GM12878 (cell line): ENCODE data around the gene ADGRD1. TPM values are rescaled to one million over a fixed set of nuclear protein-coding genes. Genes with fewer than 3 reads are reported as not detected.

Source experiments
- ATAC-seq: fragments of 200-7000 bp; cut with Tn5 transposase; 3 replicates; pipeline ENCODE4 v1.9.1; 2020; ENCODE audit warnings: mild to moderate bottlenecking, moderate library complexity
- BruUV-seq: library from RNA; stranded (reverse); fragments of 400-500 nt; replicated peaks from 2 replicates; lab custom pipeline; 2021; lab: Mats Ljungman, UMichigan
- CTCF ChIA-PET: fragments of 300-600 bp; sonication (Branson Sonifier 250); formaldehyde crosslinking; extraction: SDS; loops from one replicate; lab custom pipeline; 2021; ENCODE audit warnings: inconsistent platforms; lab: Yijun Ruan, JAX
- POLR2A ChIA-PET: fragments of 350-600 bp; formaldehyde crosslinking; extraction: SDS; loops from one replicate; lab custom pipeline; 2021; ENCODE audit warnings: inconsistent platforms; lab: Charles Lee
- RAD21 ChIA-PET: fragments of 300-600 bp; sonication (Branson Sonifier 250); formaldehyde crosslinking; loops from one replicate; lab custom pipeline; 2023; ENCODE audit warnings: antibody characterized with exemption; ENCODE audit not compliant: unreplicated experiment; lab: Charles Lee
- SMC1A ChIA-PET: fragments of 300-600 bp; sonication (Branson Sonifier 250); formaldehyde crosslinking; loops from one replicate; lab custom pipeline; 2023; ENCODE audit not compliant: unreplicated experiment, uncharacterized antibody; lab: Charles Lee
- DNase-seq: peaks from one replicate; pipeline ENCODE4 v3.0.0-alpha.2; 2011; ENCODE audit warnings: low read depth, low spot score
- FAIRE-seq: peaks from 3 replicates; lab custom pipeline; 2011; peaks lifted over from hg19 to GRCh38; lab: Jason Lieb, UNC
- H2AFZ ChIP-seq: 2 replicates; pipeline ENCODE4 v1.6.0; 2011; ENCODE audit warnings: low read depth, low read length, control low read depth; ENCODE audit not compliant: control insufficient read depth
- H3K27ac ChIP-seq: 2 replicates; pipeline ENCODE4 v1.5.1; 2011; ENCODE audit warnings: control low read depth; ENCODE audit not compliant: control insufficient read depth, insufficient read depth
- H3K27me3 ChIP-seq, 2 experiments: replicated peaks in 1 of 2; 2 replicates each; pipeline versions ENCODE4 v1.6.0 to v1.6.1; 2011; ENCODE audit warnings: low read length in 1 of 2; ENCODE audit not compliant: control insufficient read depth in 2 of 2, insufficient read depth in 2 of 2
- H3K36me3 ChIP-seq, 2 experiments: 2 replicates each; pipeline ENCODE4 v1.5.1; 2011; ENCODE audit warnings: low read length in 1 of 2; ENCODE audit not compliant: control insufficient read depth in 2 of 2, insufficient read depth in 2 of 2
- H3K4me1 ChIP-seq: 2 replicates; pipeline ENCODE4 v1.6.1; 2011; ENCODE audit warnings: mild to moderate bottlenecking, low read length, moderate library complexity, mixed read lengths; ENCODE audit not compliant: control insufficient read depth, insufficient read depth
- H3K4me2 ChIP-seq: 2 replicates; pipeline ENCODE4 v1.6.0; 2011; ENCODE audit warnings: control low read depth; ENCODE audit not compliant: control insufficient read depth, insufficient read depth
- H3K4me3 ChIP-seq: fragments of 200-600 bp; sonication (generic); 2 replicates; pipeline ENCODE4 v1.5.1; 2016
- H3K79me2 ChIP-seq: 2 replicates; pipeline ENCODE4 v1.6.0; 2011; ENCODE audit warnings: low read length; ENCODE audit not compliant: control insufficient read depth, insufficient read depth
- H3K9ac ChIP-seq: 2 replicates; pipeline ENCODE4 v1.8.0; 2011; ENCODE audit warnings: low read length, control low read depth, mixed read lengths; ENCODE audit not compliant: control insufficient read depth, insufficient read depth
- H3K9me3 ChIP-seq: replicated peaks from 3 replicates; pipeline ENCODE4 v1.5.1; 2011; ENCODE audit warnings: mild to moderate bottlenecking, low read length; ENCODE audit not compliant: control insufficient read depth, insufficient read depth
- H4K20me1 ChIP-seq: 2 replicates; pipeline ENCODE4 v1.6.0; 2011; ENCODE audit not compliant: control insufficient read depth, insufficient read depth
- CBX3 ChIP-seq: fragments of 200-600 bp; sonication (generic); IDR thresholded peaks from 2 replicates; pipeline ENCODE4 v1.6.1; 2016; ENCODE audit warnings: low read depth, borderline replicate concordance
- ESRRA ChIP-seq: IDR thresholded peaks from 2 replicates; pipeline ENCODE4 v1.6.1; 2012; ENCODE audit warnings: mild to moderate bottlenecking, low read length, improper control_type of control experiment
- ETV6 ChIP-seq, 2 experiments: fragments of 450-650 bp in 1 of 2; IDR thresholded peaks in 1 of 2; conservative IDR thresholded peaks in 1 of 2; 2 replicates each; pipeline ENCODE4 v1.6.1; 2014; ENCODE audit warnings: antibody characterized with exemption in 1 of 2, borderline replicate concordance in 1 of 2, low read depth in 1 of 2, mild to moderate bottlenecking in 1 of 2, moderate library complexity in 1 of 2
- FOXK2 ChIP-seq: fragments of 450-650 bp; IDR thresholded peaks from 2 replicates; pipeline ENCODE4 v1.6.1; 2017; ENCODE audit warnings: mild to moderate bottlenecking, moderate library complexity
- GATAD2B ChIP-seq: fragments of 450-650 bp; conservative IDR thresholded peaks from 2 replicates; pipeline ENCODE4 v1.6.1; 2017; ENCODE audit warnings: low read depth, mild to moderate bottlenecking, moderate library complexity
- HDGF ChIP-seq: fragments of 450-650 bp; IDR thresholded peaks from 2 replicates; pipeline ENCODE4 v1.6.1; 2016; ENCODE audit warnings: antibody characterized with exemption
- IKZF2 ChIP-seq, 2 experiments: fragments of 450-650 bp; IDR thresholded peaks; 2 replicates each; pipeline ENCODE4 v1.6.1; 2017; ENCODE audit warnings: mild to moderate bottlenecking in 2 of 2, moderate library complexity in 2 of 2
- IRF3 ChIP-seq: fragments of 450-650 bp; IDR thresholded peaks from 2 replicates; pipeline ENCODE4 v1.6.1; 2014; ENCODE audit warnings: mild to moderate bottlenecking
- MEF2A ChIP-seq: IDR thresholded peaks from 2 replicates; pipeline ENCODE4 v1.6.1; 2011; ENCODE audit warnings: low read depth, mild to moderate bottlenecking, low read length, moderate library complexity; ENCODE audit not compliant: insufficient read depth
- MXI1 ChIP-seq: fragments of 150-350 bp; IDR thresholded peaks from 2 replicates; pipeline ENCODE4 v1.6.1; 2011; ENCODE audit warnings: low read depth, mild to moderate bottlenecking, inconsistent platforms, low read length, improper control_type of control experiment
- MYC ChIP-seq: IDR thresholded peaks from 2 replicates; pipeline ENCODE4 v1.6.1; 2011; ENCODE audit warnings: mild to moderate bottlenecking, low read length, moderate library complexity, inconsistent platforms; ENCODE audit not compliant: insufficient read depth, insufficient replicate concordance, insufficient read length, severe bottlenecking
- NFYA ChIP-seq: IDR thresholded peaks from 2 replicates; pipeline ENCODE4 v1.6.1; 2011; ENCODE audit warnings: low read depth, mild to moderate bottlenecking, low read length, improper control_type of control experiment, borderline replicate concordance
- SIN3A ChIP-seq: IDR thresholded peaks from 2 replicates; pipeline ENCODE4 v1.6.1; 2012; ENCODE audit warnings: low read depth, low read length, improper control_type of control experiment
- SMC3 ChIP-seq: IDR thresholded peaks from 2 replicates; pipeline ENCODE4 v1.6.1; 2011; ENCODE audit warnings: low read length, improper control_type of control experiment, borderline replicate concordance
- SREBF2 ChIP-seq: IDR thresholded peaks from 2 replicates; pipeline ENCODE4 v1.6.1; 2012; ENCODE audit warnings: mild to moderate bottlenecking, low read length
- TCF12 ChIP-seq: IDR thresholded peaks from 2 replicates; pipeline ENCODE4 v1.6.1; 2011; ENCODE audit warnings: low read depth, mild to moderate bottlenecking, low read length
- ZNF687 ChIP-seq: fragments of 450-650 bp; IDR thresholded peaks from 2 replicates; pipeline ENCODE4 v1.6.1; 2017; ENCODE audit warnings: mild to moderate bottlenecking, moderate library complexity
- ZSCAN29 ChIP-seq: fragments of 450-650 bp; IDR thresholded peaks from 2 replicates; pipeline ENCODE4 v1.6.1; 2017; ENCODE audit warnings: mild to moderate bottlenecking, moderate library complexity
- WGBS: methylation state at CpG from one replicate; pipeline ENCODE4 v1.1.6; 2016; ENCODE audit warnings: low lambda C conversion rate; ENCODE audit not compliant: insufficient replicate concordance, insufficient coverage; ENCODE audit errors: missing lambda C conversion rate; 5-methylcytosine and 5-hydroxymethylcytosine counted together
- in situ Hi-C: fragments of 300-500 bp; cut with MboI; formaldehyde crosslinking; loops from 9 replicates; pipeline ENCODE4 v1.14.3; 2018; ENCODE audit warnings: mixed read lengths
- intact Hi-C: fragments of 100-400 bp; cut with micrococcal nuclease; formaldehyde crosslinking; loops from one replicate; pipeline ENCODE4 v1.14.2; 2022; ENCODE audit not compliant: unreplicated experiment
- polyA plus RNA-seq, 11 experiments: library from polyadenylated mRNA; depleted of rRNA in 4 of 11; unstranded in 6 of 11; stranded (reverse) in 5 of 11; fragments of >200 nt; fragmentation: Nextera tagmentation in 4 of 11; fragmentation: Illumina TruSeq in 1 of 11; extraction: Ambion mirVana in 4 of 11; extraction: Trizol in 1 of 11; gene quantifications; 1 replicate in 1 of 11; 2 replicates in 10 of 11; pipeline versions ENCODE4 v1.2.1 to v1.2.3, GENCODE V29; 2011 to 2016; ENCODE audit warnings: inconsistent platforms in 2 of 11, missing spikeins in 2 of 11, low read depth in 1 of 11
- total RNA-seq, 4 experiments: library from RNA; depleted of rRNA in 3 of 4; stranded (reverse); fragments of >200 nt in 3 of 4; fragmentation: Illumina TruSeq in 1 of 4; extraction: Trizol in 1 of 4; gene quantifications; 2 replicates each; pipeline versions ENCODE4 v1.2.1 to v1.2.3, GENCODE V29; 2013 to 2021

Gene ADGRD1
- total and polyA plus RNA-seq, 10 of the 15 experiments (the other 5 are each of a cell fraction or from before 2014, with no cell fraction given) = 0.15 to 12.7 (median 1.2) TPM

DNA sequence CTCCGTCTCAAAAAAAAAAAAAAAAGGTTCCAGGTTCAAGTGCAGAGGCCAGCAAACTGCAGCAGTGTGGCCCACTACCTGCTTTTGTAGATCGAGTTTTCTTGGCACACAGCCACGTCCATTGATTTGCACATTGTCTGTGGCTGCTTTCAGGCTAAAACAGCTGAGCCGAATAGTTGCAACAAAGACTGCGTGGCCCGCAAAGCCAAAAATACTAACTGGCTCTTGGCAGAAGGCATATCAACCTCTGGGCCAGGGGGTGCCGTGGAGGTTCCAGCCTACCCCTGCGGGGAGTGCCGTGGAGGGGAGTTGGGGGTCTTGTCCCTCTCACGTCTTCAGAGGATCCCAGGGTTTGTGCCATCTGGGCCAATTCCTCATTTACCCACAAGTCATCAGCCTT is 170.1 kb downstream of the ADGRD1 start:
- no peaks in the 10 kb centered on the region for H3K36me3 ChIP-seq
- RAD21 ChIA-PET = no interaction called here
- H2AFZ ChIP-seq = no peak overlapping the region
- in situ Hi-C loops (no loop called here), intact Hi-C loops (no loop called here)
- H3K27me3 ChIP-seq = no peaks in the 10 kb centered on the region
- no peak overlapping the region for H3K4me2 ChIP-seq
- H3K79me2 ChIP-seq = no peaks in the 10 kb centered on the region
- no peak overlapping the region for H3K4me3 ChIP-seq
- WGBS = 96% methylated on average over 9 of the region's 10 CpGs
- H3K4me1 ChIP-seq = no peaks in the 10 kb centered on the region
- no peaks in the 10 kb centered on the region for H4K20me1 ChIP-seq
- TF ChIP-seq NFYA = no peak
- TF ChIP-seq CBX3 = no peak
- TF ChIP-seq TCF12 = no peak
- TF ChIP-seq GATAD2B = no peak
- no peak for TF ChIP-seq MYC
- TF ChIP-seq SIN3A = no peak
- no peak for TF ChIP-seq MEF2A
- TF ChIP-seq ZSCAN29 = no peak
- no peak for TF ChIP-seq SMC3
- TF ChIP-seq IRF3 = no peak
- TF ChIP-seq SREBF2 = no peak
- no peak for TF ChIP-seq ESRRA
- no peak for TF ChIP-seq IKZF2 (IDR thresholded peaks at IDR 0.05)
- TF ChIP-seq MXI1 = no peak
- TF ChIP-seq HDGF = no peak
- TF ChIP-seq FOXK2 = no peak
- no peak for TF ChIP-seq ZNF687
- TF ChIP-seq ETV6 (conservative IDR thresholded peaks at IDR 0.05 in 1 of 2, IDR thresholded peaks at IDR 0.05 in 1 of 2; ENCODE audit: borderline replicate concordance in 1 of 2, low read depth in 1 of 2) = no peak
- DNase-seq (no peak), FAIRE-seq (no peak), ATAC-seq (no peak)
- no peaks in the 10 kb centered on the region for H3K9me3 ChIP-seq
- POLR2A ChIA-PET = no interaction called here
- no peak overlapping the region for H3K27ac ChIP-seq
- no TSS peak for BruUV-seq
- CTCF ChIA-PET = interaction anchor here (1.2 to 5.3 kb wide), 2 partner anchors 19 to 207 kb away, joined by 3 to 42 read pairs; no protein-coding TSS in a partner anchor
- no peak overlapping the region for H3K9ac ChIP-seq
- SMC1A ChIA-PET = interaction anchor here (0.7 to 1.9 kb wide), 2 partner anchors 11 kb away, joined by 3 to 6 read pairs; no protein-coding TSS in a partner anchor
